ENCODE results near the gene CHST15. TPM values are rescaled to one million over a fixed set of nuclear protein-coding genes. Genes with fewer than 3 reads are reported as not detected.

CHST15 gene
- total RNA-seq, 2 donors from 2014 or later, result 9.2 to 17.8 TPM

DNA sequence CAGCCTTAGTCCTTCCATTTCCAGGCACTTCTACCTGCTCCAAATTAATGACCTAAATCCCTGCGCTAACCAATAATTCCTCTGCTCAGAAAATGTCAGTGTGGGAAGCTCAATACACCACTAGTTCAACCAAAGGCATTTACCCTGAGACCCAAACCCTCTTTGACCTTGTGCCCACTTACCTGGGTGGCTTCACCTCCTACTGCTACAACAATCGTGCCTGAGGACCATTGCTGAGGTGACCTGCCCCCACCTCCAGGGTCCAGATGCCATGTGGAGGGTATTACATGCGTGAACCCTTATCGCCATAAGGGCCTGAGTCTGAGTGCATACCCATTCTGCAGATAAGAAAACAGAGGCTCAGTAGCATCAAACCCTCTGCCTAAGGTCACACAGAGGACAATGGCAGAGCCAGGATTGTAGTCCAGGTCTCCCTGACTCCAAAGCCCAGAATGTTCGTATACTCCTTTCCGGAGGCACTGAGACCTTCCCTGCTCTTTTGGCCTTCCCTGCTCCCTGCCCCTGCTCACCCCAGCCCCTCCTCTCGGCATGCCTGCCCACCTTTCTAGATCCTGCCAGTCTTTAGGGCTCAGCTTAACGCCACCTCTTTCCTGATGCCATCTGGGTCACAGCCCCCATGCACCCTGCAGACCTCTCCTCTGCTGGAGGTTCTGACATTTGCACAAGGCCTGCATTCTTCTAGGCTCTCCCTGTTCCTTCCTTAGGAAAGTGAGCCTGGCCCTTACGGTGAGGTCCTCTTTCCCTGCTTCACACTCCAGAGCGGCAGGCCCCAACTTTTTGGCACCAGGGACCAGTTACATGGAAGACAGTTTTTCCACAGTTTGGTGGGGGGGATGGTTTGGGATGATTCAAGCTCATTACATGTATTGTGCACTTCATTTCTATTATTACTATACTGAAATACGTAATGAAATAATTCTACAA, 94.9 kb downstream of the CHST15 start:
- intact Hi-C loops (cut with DNase I), result loop anchor here (5.0 to 10.0 kb wide), 2 partner anchors 264 to 266 kb away; no protein-coding TSS in a partner anchor
- ATAC-seq (no peak), DNase-seq (no peak)

DNA sequence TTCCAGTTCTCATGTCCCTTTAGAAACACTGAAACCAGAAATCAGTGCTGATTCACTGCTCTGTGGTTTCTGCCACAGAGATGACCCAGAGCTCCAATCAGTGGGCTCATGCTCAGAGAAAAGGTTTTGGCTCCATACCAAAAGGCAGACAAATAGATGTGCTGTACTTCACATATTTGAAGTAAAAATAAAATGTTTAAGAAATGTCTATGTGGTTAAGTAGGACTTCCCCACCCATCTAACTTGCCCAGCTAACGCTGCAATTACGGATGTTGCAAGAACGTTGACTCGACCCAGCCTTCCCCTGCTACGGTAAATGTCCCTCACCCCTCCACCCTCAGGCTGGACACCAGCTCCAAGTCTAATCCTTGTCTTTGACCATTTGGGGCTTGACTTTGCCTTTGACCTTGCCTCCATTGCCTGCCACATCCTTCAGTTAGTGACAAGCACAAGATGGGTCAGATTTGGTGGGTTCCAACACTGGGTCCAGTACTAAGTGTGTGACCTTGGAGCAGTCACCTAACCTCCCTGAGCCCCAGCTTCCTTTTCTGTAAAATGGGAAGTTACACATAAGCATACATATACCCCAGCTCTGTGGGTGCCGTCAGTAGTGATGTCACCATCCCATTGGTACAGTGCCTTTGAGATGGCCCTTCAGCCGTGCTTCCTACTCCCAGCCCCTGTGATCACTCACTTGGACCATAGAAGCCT, 95.8 kb downstream of the CHST15 start:
- peak; percentile 21 to 33 for ATAC-seq
- no peak for DNase-seq
- intact Hi-C loops (cut with DNase I), result loop anchor here (5.0 to 10.0 kb wide), 2 partner anchors 265 to 267 kb away; no protein-coding TSS in a partner anchor

DNA sequence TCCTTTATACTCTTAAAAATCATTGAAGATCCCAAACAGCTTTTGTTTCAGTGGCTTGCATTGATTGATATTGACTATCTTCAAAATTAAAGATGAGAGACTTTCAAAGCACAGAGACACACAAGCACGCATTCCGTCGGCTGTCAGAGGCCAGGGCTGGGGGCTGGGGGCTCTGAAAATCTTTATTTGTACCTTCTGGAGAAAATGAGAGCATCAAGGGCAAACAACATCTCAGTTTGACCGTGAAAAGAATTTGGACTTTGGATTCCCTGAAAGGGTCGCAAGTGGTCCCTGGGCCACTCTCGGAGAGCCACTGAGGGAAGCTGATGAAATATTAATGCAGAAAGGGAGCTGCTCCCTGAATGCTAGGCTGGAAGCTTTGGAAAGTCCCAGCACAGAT, 96.4 kb downstream of the CHST15 start:
- DNase-seq (no peak), ATAC-seq (no peak)
- intact Hi-C loops (cut with DNase I), result loop anchor here (5.0 to 10.0 kb wide), 2 partner anchors 265 to 268 kb away; no protein-coding TSS in a partner anchor

DNA sequence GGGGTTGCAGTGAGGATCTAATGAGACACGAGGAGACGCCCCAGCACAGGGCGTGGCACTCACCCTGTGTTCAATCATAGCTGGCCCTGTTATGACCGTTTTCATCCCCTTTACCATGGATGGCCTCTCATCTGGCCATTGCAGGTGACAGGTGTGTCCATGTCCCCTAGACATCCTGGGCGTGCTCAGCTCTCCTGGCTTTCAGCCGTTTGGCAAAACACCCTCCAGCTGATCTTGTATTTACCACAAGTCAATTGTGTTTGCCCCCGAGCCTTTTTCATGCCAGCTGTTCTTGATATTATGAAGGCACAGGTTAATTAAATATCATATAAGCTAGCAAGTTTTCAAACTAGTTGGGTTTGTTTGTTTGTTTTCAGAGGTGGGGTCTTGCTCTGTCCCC, 97.1 kb downstream of the CHST15 start:
- no peak for ATAC-seq
- no peak for DNase-seq
- intact Hi-C loops (cut with DNase I), result loop anchor here (5.0 to 10.0 kb wide), 2 partner anchors 266 to 268 kb away; no protein-coding TSS in a partner anchor

DNA sequence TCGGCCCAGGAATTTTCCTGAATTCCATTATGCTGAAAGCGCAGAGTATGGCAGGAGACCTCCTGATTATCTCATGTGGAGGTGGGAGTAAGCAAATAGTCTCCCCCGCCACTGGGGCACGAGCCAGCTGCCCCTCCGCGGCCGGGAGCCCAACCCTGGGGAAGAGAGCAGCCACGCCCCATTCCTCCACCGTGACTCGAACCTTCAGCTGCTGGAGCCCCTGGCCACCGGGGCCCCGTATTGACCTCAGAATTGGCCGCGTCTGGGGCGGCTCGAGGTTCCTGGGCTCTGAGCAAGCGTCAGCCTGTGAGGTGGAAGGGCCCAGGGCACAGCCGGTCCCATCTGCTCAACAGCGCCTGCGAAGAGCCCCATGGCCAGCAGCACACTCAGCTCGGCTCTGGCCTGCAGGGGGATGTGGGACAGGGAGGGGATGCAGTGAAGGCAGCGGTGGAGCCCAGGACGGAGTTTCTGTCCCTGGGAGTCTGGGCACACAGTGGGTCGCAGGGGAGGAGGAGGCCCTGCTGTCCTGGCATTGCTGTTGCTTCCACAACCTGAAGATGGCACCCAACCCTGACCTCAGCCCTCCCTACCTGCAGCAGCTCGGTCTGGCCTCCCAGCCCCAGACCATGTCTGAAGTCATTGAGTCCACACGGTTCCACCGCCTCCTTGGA, 97.8 kb downstream of the CHST15 start:
- ATAC-seq (peak; percentile 34 to 76), DNase-seq (peak; percentile 58)
- intact Hi-C loops (cut with DNase I), result loop anchor here (2.0 to 10.0 kb wide), 3 partner anchors 267 to 393 kb away; no protein-coding TSS in a partner anchor

DNA sequence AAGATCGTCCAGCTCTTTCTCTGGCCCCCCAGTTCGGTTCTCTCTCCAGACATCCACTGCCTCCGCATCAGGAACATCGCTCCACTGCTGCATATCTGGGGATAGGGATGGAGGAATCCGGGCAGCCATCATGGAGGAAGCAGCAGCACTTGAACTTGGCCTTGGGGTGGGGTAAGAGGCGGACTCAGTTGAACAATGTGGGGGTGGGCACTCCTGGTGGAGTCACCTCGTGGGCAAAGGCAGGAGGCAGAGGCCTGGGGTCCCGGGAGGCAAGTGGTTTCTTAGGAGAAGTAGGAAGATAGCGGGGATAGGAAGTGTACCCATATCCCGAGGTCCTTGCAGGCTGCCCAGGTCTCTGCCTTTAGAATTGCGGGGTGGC, 98.3 kb downstream of the CHST15 start:
- peak; percentile 4 to 13 for ATAC-seq
- intact Hi-C loops (cut with DNase I), result loop anchor here (2.0 to 10.0 kb wide), 3 partner anchors 267 to 394 kb away; no protein-coding TSS in a partner anchor
- no peak for DNase-seq

DNA sequence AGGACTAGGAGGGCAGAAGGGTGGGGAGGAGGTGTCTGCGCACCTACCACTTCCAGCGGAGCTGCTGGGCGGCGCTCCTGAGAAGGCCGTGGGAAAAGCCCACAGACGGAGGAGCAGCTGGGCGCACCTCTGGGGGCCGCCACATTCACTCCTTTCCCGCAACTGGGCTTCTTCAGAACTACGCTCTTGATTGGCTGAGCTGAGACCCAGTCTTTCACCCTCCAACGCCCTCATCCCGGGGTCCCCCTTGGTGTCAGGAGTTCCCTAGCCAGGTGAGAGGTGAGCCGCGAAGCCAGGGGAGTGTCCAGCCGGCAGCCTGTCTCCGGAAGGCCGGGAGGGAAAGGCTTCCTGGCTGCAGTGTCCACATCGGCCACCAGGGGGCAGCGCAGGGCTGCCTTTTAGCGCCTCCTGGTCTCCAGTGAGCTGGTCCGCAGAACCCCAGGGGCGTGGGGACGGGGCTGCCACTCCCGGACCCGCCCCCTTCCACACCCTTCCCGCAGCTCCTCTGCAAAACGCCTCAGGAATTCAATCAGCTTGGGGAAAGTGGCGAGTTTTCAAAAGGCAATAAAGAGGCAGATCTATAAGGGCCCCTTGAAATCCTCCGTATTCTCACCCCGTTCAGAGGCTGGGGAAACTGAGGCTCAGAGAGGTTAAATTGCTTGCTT, 98.8 kb downstream of the CHST15 start:
- DNase-seq (peak; percentile 89), ATAC-seq (peak; percentile 90)
- intact Hi-C loops (cut with DNase I), result loop anchor here (1.0 to 10.0 kb wide), 4 partner anchors 268 to 395 kb away; no protein-coding TSS in a partner anchor

DNA sequence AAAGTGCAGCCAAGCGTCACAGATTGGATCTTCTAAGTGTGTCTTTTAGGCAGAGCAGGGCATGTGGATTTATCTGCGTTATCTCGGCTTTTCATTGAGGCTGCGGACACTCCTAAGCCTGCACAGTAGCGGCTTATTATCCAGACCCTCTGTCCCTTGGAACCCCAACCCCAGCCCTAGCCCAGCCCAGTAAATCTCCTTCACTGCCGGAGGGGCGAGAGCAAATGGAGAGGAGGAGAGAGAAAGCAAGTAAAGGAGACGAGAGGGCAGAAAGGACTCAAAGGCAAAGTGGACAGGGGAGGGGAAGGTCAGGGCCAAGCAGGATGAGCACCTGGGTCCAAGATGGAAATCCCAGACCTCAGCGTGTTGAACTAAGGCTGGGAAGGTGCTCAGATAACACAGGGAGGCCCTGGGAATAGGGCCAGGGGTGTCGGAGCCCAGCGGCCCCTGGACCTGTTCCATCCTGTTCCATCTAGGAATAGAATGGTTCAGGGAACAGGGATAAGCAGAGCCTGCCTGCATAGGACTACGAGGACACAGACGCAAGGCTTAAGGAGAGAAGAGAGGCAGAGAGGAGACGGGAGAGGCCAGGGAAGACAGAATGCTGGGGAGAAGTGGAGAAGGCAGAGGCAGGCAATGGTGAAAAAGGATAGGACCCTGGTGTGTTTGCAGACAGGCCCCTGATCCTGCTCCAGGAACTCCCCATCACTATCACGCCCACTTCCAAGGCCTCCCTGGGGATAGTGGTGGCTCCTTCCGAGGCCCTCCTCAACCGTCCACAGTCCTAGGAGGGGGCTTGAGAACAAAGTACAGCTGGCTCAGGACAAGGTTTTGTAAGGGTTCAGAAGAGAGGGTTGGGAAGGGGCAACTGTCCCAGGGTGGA, 99.6 kb downstream of the CHST15 start:
- ATAC-seq (no peak), DNase-seq (no peak)
- intact Hi-C loops (cut with DNase I), result loop anchor here (1.0 to 10.0 kb wide), 3 partner anchors 271 to 396 kb away; no protein-coding TSS in a partner anchor

DNA sequence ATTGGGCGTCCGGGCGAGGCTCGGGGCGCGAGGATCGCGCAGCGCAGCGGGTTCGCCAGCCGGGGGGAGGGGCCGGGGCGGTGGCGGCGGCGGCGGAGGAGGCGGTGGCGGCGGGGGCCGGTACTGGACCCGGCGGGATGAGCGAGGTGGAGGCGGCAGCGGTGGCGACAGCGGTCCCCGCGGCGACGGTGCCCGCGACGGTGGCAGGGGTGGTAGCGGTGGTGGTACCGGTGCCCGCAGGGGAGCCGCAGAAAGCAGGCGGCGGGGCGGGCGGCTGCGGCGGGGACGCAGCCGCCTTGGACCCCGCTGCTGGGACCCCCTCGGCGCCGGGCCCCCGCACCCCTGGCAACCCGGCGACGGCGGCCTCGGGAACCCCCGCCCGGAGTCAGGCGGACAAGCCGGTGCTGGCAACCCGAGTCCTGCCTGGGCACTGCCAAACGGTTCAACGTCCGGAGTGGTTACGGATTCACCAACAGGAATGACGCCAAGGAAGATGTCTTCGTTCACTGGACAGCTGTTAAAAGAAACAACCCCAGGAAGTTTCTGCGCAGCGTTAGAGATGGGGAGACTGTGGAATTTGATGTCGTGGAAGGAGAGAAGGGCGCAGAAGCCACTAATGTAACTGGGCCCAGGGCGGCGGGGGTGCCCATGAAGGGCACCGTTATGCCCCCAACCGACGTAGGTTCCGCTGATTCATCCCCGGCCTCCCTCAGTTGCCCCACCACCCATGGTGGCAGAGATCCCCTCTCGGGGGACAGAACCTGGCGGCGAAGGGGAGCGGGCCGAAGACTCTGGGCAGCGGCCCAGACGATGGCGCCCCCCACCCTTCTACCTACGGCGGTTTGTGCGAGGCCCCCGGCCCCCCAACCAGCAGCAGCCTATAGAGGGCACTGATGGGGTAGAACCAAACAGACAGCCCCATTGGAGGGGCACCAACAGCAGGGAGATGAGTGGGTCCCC, 101.5 kb downstream of the CHST15 start:
- ATAC-seq (no peak), DNase-seq (no peak)
- intact Hi-C loops (cut with DNase I), result loop anchor here in 1 of 2 donors (10.0 kb wide), 1 partner anchor 273 kb away; no protein-coding TSS in a partner anchor

DNA sequence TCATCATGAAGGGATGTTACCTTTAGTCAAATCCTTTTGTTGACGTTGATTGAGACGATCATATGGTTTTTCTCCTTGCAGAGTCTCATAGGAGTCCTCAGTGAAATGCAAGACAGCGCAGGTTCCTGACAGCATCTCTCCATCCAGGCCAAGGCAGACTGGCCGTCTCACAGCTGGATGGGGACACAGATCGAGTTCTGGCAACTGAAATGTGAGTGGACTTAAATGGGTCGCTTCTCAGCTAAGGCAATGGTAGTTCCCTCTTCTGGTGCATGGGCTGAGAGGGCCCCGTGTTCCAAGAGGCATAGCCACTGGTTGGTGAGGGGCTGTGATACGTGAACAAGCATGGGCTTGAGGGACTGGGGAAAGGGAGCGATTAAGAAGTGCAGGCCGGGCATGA, 102.5 kb downstream of the CHST15 start:
- ATAC-seq (no peak), DNase-seq (no peak)
- intact Hi-C loops (cut with DNase I), result loop anchor here in 1 of 2 donors (10.0 kb wide), 1 partner anchor 274 kb away; no protein-coding TSS in a partner anchor

DNA sequence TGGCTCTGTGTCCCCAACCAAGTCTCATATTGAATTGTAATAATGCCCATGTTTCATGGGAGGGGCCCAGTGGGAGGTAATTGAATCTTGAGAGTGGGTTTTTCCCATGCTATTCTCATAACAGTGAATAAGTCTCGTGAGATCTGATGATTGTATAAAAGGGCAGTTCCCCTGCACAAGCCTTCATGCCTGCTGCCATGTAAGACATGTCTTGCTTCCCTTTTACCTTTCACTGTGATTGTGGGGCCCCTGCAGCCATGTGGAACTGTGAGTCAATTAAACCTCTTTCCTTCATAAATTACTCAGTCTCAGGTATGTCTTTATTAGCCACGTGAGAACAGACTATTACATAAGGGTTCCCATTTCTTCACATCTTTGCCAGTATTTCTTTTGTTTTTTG, 104.7 kb downstream of the CHST15 start:
- intact Hi-C loops (cut with DNase I), result no loop called here
- ATAC-seq (no peak), DNase-seq (no peak)

DNA sequence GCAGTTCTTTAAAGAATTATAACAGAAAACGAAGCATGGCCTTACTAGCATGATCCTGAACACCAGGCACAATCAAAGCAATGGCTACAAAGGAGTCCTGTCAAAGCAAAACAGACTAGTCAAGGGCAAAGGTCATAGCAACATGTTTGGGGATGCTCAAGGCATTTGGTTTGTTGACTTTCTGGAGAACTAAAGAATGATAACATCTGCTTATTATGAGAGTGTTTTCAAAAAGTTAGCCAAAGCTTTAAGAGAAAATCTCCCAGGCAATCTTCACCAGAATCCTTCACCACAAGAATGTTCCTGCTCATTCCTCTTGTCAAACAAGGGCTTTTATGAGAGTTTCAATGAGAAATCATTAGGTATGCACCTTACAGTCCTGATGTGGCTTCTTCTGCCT, 106.7 kb downstream of the CHST15 start:
- DNase-seq, result no peak
- intact Hi-C loops (cut with DNase I), result no loop called here
- no peak for ATAC-seq

DNA sequence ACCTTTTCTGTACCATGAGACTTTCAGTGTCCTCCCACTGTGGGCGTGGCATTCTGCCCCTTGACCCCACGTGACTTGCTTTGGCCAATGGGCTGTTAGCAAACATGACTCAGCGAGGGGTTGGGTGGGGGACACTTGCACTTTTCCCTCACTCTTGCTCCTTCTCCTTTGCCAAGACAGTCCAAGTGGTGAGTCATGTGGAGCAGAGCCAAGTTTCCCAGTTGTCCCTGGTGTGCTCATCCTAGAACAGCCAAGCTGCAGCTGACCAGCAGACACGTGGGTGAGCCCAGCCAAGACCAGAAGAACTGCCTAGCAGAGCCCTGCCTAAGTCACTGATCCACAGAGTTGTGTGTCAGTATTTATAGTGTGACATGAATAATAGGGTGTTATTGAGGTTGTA, 119.0 kb downstream of the CHST15 start:
- no peak for ATAC-seq
- intact Hi-C loops (cut with DNase I), result no loop called here

DNA sequence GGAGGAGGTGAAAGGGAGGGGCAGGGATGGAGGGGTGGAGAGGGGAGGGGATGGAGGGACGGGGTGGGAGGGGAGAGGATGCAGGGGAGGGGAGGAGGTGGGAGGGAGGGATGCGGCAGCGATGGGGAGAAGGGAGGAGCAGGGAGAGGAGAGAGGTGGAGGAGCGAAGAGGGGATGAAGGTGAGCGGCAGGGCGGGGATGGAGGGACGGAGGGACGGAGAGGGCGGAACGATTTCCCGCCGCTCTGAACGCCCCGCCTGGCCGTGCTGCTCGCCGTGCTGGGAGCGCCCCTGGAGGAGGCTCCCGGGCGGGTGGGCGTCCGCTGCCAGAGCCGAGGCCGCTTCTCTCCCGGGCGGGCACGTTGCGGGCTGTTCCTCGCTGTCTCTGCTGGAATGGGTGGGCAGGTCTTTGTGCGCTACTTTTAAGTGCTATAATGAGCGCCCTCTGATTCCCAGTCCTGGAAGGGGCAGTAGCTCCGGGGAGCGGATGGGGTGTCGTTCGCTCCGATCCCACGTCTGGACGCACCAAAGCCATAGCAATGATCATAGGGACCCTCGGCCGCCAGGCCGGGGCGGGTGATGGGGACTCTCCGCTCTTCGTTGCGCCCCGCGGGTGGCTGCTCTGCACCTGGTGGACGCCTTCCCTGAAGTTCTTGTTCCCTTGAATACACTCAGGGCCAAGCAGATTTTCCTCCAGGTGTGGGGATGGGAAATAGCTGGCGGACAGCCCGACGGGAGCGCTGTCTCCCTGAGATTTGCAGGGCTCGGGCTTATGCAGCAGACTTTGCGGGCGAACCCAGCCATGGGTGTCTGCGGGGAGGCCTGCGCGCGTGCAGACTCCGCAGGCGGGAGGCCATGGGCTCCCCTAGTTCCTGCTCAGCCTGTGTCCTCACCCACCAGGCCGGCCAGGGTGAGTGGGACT, 120.7 kb downstream of the CHST15 start:
- DNase-seq, result no peak
- intact Hi-C loops (cut with DNase I), result no loop called here
- no peak for ATAC-seq

More for the DNA sequence above, 119.0 kb downstream of the CHST15 start:
- no peak for DNase-seq

DNA sequence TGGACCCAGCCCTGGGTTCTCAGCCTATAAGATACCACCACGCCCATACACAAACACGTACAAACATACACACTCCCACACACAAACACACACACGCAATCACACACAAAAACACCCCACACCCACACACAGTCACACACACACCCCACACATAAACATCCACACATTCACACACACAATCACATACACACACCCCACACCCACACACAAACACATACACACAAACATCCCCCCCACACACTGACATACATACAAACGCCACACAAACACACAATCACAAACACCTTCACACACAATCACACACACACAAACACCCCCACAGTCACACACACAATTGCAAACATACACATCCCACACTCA, 122.5 kb downstream of the CHST15 start:
- ATAC-seq (no peak), DNase-seq (no peak)
- intact Hi-C loops (cut with DNase I), result no loop called here

All from left cardiac atrium (tissue), 4 donors.